ENCODE measurements around the gene PCOLCE2.

DNA sequence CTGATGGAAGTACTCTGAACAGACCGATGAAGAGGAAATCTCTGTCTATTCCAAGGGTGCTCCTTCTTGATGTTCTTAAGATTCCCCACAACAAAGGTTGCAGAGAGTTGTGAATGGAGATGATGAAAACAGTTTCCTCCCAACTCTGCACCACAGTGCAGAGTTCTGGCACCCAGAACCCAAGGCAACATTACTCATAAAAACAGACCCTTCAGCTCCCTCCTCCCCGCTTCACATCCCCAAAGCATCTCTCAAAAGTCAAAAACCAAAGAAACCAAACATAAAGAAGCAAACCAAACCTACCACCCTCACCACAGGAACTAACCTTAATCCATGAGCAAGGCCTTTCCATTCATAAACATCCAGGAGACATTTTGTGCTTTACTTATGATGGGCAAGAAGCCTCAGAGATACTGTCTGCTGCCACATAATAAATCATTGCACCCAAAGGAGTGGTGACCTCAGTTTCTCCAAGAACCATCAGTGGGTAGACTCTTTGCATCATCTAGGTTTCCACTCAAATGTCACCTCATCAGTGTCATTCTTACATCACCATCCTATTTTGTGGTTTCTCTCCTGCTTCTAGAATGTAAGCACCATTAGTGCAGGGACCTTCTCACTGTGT lies 13.2 kb downstream of the PCOLCE2 start:
- TF ChIP-seq FOXM1 (IDR thresholded peaks at IDR 0.05; ENCODE audit: borderline replicate concordance) (no peak), SUZ12 (IDR thresholded peaks at IDR 0.05) (no peak)

All from HEK293T (cell line).